Measurements from ENCODE around the gene PDLIM3. TPM values are rescaled to one million over a fixed set of nuclear protein-coding genes. Genes with fewer than 3 reads are reported as not detected.
A peak's percentile ranks its signal among the peaks of the same experiment; 100 is the strongest.

Gene PDLIM3
- total RNA-seq, 1 donor, result 2.2 TPM

DNA sequence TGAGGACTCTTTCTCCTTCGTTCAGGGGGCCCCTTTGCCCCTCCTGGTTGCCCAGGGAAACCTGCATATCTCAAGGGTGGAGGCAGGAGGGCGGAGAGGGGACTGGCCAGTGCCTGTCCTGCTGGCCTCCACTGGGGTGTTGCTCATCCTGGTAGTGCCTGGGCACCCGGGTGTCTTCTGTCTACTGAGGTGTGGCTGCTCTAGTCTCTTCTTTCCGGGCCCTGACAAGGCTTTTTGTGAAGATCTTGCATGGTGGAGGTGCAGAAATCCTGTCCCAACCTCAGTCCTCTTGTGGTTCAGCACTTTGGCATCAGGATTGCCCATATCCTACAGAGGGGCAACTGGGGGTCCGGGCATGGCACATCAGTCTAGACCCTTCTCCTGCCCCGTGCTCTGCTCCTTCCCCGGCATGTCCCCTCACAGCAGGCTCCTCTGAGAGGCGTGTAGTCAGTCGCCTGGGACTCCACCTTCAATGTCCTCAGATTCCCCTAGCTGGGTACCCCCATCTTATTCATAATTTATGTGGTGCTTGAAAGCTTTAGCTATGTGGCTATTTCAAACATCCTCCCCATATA, 65.6 kb downstream of the PDLIM3 start:
- DNase-seq (ENCODE audit: insufficient read length, low spot score, missing footprints), result no peak
- H3K27ac ChIP-seq (ENCODE audit: low read depth, low read length), result no peak overlapping the region
- TF ChIP-seq, protein P1, sequence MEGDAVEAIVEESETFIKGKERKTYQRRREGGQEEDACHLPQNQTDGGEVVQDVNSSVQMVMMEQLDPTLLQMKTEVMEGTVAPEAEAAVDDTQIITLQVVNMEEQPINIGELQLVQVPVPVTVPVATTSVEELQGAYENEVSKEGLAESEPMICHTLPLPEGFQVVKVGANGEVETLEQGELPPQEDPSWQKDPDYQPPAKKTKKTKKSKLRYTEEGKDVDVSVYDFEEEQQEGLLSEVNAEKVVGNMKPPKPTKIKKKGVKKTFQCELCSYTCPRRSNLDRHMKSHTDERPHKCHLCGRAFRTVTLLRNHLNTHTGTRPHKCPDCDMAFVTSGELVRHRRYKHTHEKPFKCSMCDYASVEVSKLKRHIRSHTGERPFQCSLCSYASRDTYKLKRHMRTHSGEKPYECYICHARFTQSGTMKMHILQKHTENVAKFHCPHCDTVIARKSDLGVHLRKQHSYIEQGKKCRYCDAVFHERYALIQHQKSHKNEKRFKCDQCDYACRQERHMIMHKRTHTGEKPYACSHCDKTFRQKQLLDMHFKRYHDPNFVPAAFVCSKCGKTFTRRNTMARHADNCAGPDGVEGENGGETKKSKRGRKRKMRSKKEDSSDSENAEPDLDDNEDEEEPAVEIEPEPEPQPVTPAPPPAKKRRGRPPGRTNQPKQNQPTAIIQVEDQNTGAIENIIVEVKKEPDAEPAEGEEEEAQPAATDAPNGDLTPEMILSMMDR (IDR thresholded peaks at IDR 0.05; ENCODE audit: extremely low read depth, low read depth, low read length), result no peak
- no peaks in the 10 kb centered on the region for H3K36me3 ChIP-seq (ENCODE audit: insufficient read depth, low read length)
- H3K79me2 ChIP-seq (ENCODE audit: insufficient read depth, low read length), result no peaks in the 10 kb centered on the region
- H3K4me2 ChIP-seq (ENCODE audit: insufficient read depth, low read length), result peak overlapping the region; percentile 89
- no peaks in the 10 kb centered on the region for H3K9me3 ChIP-seq (ENCODE audit: low read depth, low read length)
- H3K27me3 ChIP-seq (ENCODE audit: insufficient read depth, low read length), result peaks cover 12% of the 10 kb centered on the region
- H3K4me3 ChIP-seq (ENCODE audit: insufficient read depth, low read length), result no peak overlapping the region
- no peak overlapping the region for H2AFZ ChIP-seq (ENCODE audit: low read length)
- H4K20me1 ChIP-seq (ENCODE audit: insufficient read depth, low read length), result no peaks in the 10 kb centered on the region
- peaks cover 29% of the 10 kb centered on the region for H3K4me1 ChIP-seq (ENCODE audit: insufficient read depth, low read length)

- Histone ChIP-seq H4K20me1 (ENCODE audit: insufficient read depth, low read length) (no peaks in the 10 kb centered on the region), H3K4me3 (ENCODE audit: insufficient read depth, low read length) (no peak overlapping the region), H3K27me3 (ENCODE audit: insufficient read depth, low read length) (peaks cover 12% of the 10 kb centered on the region), H3K4me1 (ENCODE audit: insufficient read depth, low read length) (peaks cover 29% of the 10 kb centered on the region), H3K79me2 (ENCODE audit: insufficient read depth, low read length) (no peaks in the 10 kb centered on the region), H3K36me3 (ENCODE audit: insufficient read depth, low read length) (no peaks in the 10 kb centered on the region), H3K4me2 (ENCODE audit: insufficient read depth, low read length) (no peak overlapping the region), H2AFZ (ENCODE audit: low read length) (no peak overlapping the region), H3K27ac (ENCODE audit: low read depth, low read length) (no peak overlapping the region), H3K9me3 (ENCODE audit: low read depth, low read length) (no peaks in the 10 kb centered on the region)
- TF ChIP-seq, protein P1 (IDR thresholded peaks at IDR 0.05; ENCODE audit: extremely low read depth, low read depth, low read length), result no peak
- no peak for DNase-seq (ENCODE audit: insufficient read length, low spot score, missing footprints)
Observed at GRCh38 chr4:185468999-185469398, 66.3 kb downstream of the PDLIM3 start.

DNA sequence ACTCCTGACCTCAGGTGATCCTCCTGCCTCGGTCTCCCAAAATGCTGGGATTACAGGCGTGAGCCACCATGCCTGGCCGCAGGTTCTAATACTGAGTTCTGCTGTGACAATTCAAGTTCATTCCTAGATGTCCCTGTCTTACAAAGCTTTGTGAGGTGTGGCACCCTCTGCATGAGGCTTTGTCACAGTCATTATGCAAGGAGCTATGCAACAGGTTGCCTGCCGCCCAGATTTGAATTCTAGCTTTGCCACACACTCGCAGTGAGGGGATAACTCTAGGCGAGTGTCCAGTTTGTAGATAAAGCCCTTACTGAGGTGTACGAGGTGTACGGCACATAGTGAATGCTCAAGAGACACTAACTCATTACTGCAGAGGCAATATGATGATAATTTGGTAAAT, 67.3 kb downstream of the PDLIM3 start:
- Histone ChIP-seq H3K79me2 (ENCODE audit: insufficient read depth, low read length) (no peaks in the 10 kb centered on the region), H2AFZ (ENCODE audit: low read length) (no peak overlapping the region), H3K27me3 (ENCODE audit: insufficient read depth, low read length) (peaks cover 12% of the 10 kb centered on the region), H3K9me3 (ENCODE audit: low read depth, low read length) (no peaks in the 10 kb centered on the region), H3K27ac (ENCODE audit: low read depth, low read length) (no peak overlapping the region), H3K4me2 (ENCODE audit: insufficient read depth, low read length) (no peak overlapping the region), H3K4me1 (ENCODE audit: insufficient read depth, low read length) (peaks cover 29% of the 10 kb centered on the region), H4K20me1 (ENCODE audit: insufficient read depth, low read length) (no peaks in the 10 kb centered on the region), H3K4me3 (ENCODE audit: insufficient read depth, low read length) (no peak overlapping the region), H3K36me3 (ENCODE audit: insufficient read depth, low read length) (no peaks in the 10 kb centered on the region)
- TF ChIP-seq, protein P1 (IDR thresholded peaks at IDR 0.05; ENCODE audit: extremely low read depth, low read depth, low read length), result no peak
- no peak for DNase-seq (ENCODE audit: insufficient read length, low spot score, missing footprints)

GRCh38 chr4:185467101-185467500, 68.2 kb downstream of the PDLIM3 start:
- Histone ChIP-seq H3K27ac (ENCODE audit: low read depth, low read length) (peak overlapping the region; percentile 66), H3K4me2 (ENCODE audit: insufficient read depth, low read length) (peak overlapping the region; percentile 79), H3K4me1 (ENCODE audit: insufficient read depth, low read length) (peaks cover 28% of the 10 kb centered on the region), H3K79me2 (ENCODE audit: insufficient read depth, low read length) (no peaks in the 10 kb centered on the region), H3K27me3 (ENCODE audit: insufficient read depth, low read length) (peaks cover 12% of the 10 kb centered on the region), H2AFZ (ENCODE audit: low read length) (peak overlapping the region; percentile 38), H3K4me3 (ENCODE audit: insufficient read depth, low read length) (peak overlapping the region; percentile 47), H3K9me3 (ENCODE audit: low read depth, low read length) (no peaks in the 10 kb centered on the region), H3K36me3 (ENCODE audit: insufficient read depth, low read length) (no peaks in the 10 kb centered on the region), H4K20me1 (ENCODE audit: insufficient read depth, low read length) (no peaks in the 10 kb centered on the region)
- peak; percentile 88 for DNase-seq (ENCODE audit: insufficient read length, low spot score, missing footprints)
- TF ChIP-seq, protein P1 (IDR thresholded peaks at IDR 0.05; ENCODE audit: extremely low read depth, low read depth, low read length), result no peak

All from osteoblast (primary cell).